ENCODE measurements around the gene ATP2C2.

The ATP2C2 gene

GRCh38 chr16:84483882-84484565 lies 115.7 kb downstream of the ATP2C2 start:
- no peaks in the 10 kb centered on the region for H3K36me3 ChIP-seq (ENCODE audit: control insufficient read depth, insufficient read depth, low read length)
- no peak overlapping the region for H3K4me3 ChIP-seq (ENCODE audit: low read length)
- no peaks in the 10 kb centered on the region for H3K4me1 ChIP-seq (ENCODE audit: control insufficient read depth, insufficient read depth, low read length)
- H3K9ac ChIP-seq (ENCODE audit: low read length): no peak overlapping the region
- H3K27me3 ChIP-seq (ENCODE audit: control insufficient read depth, insufficient read depth, low read length): no peaks in the 10 kb centered on the region
- H3K9me3 ChIP-seq (ENCODE audit: control insufficient read depth, low read length): no peaks in the 10 kb centered on the region

GRCh38 chr16:84484579-84485254 lies 116.4 kb downstream of the ATP2C2 start:
- Histone ChIP-seq H3K9ac (ENCODE audit: low read length) (no peak overlapping the region), H3K9me3 (ENCODE audit: control insufficient read depth, low read length) (no peaks in the 10 kb centered on the region), H3K4me3 (ENCODE audit: low read length) (no peak overlapping the region), H3K27me3 (ENCODE audit: control insufficient read depth, insufficient read depth, low read length) (no peaks in the 10 kb centered on the region), H3K4me1 (ENCODE audit: control insufficient read depth, insufficient read depth, low read length) (no peaks in the 10 kb centered on the region), H3K36me3 (ENCODE audit: control insufficient read depth, insufficient read depth, low read length) (no peaks in the 10 kb centered on the region)

- Histone ChIP-seq H3K9me3 (ENCODE audit: control insufficient read depth, low read length) (no peaks in the 10 kb centered on the region), H3K4me1 (ENCODE audit: control insufficient read depth, insufficient read depth, low read length) (no peaks in the 10 kb centered on the region), H3K36me3 (ENCODE audit: control insufficient read depth, insufficient read depth, low read length) (no peaks in the 10 kb centered on the region), H3K4me3 (ENCODE audit: low read length) (no peak overlapping the region), H3K9ac (ENCODE audit: low read length) (no peak overlapping the region), H3K27me3 (ENCODE audit: control insufficient read depth, insufficient read depth, low read length) (no peaks in the 10 kb centered on the region)
Measured at GRCh38 chr16:84485255-84486010, 117.1 kb downstream of the ATP2C2 start.

GRCh38 chr16:84486126-84486525 lies 117.8 kb downstream of the ATP2C2 start:
- H3K9me3 ChIP-seq (ENCODE audit: control insufficient read depth, low read length): no peaks in the 10 kb centered on the region
- H3K36me3 ChIP-seq (ENCODE audit: control insufficient read depth, insufficient read depth, low read length): no peaks in the 10 kb centered on the region
- no peaks in the 10 kb centered on the region for H3K4me1 ChIP-seq (ENCODE audit: control insufficient read depth, insufficient read depth, low read length)
- H3K4me3 ChIP-seq (ENCODE audit: low read length): no peak overlapping the region
- H3K9ac ChIP-seq (ENCODE audit: low read length): no peak overlapping the region
- no peaks in the 10 kb centered on the region for H3K27me3 ChIP-seq (ENCODE audit: control insufficient read depth, insufficient read depth, low read length)

- Histone ChIP-seq H3K27me3 (ENCODE audit: control insufficient read depth, insufficient read depth, low read length) (no peaks in the 10 kb centered on the region), H3K36me3 (ENCODE audit: control insufficient read depth, insufficient read depth, low read length) (no peaks in the 10 kb centered on the region), H3K9me3 (ENCODE audit: control insufficient read depth, low read length) (no peaks in the 10 kb centered on the region), H3K4me1 (ENCODE audit: control insufficient read depth, insufficient read depth, low read length) (no peaks in the 10 kb centered on the region), H3K9ac (ENCODE audit: low read length) (no peak overlapping the region), H3K4me3 (ENCODE audit: low read length) (no peak overlapping the region)
Measured at GRCh38 chr16:84486551-84487235, 118.4 kb downstream of the ATP2C2 start.

GRCh38 chr16:84487358-84487757 lies 119.0 kb downstream of the ATP2C2 start:
- Histone ChIP-seq H3K9ac (ENCODE audit: low read length) (no peak overlapping the region), H3K36me3 (ENCODE audit: control insufficient read depth, insufficient read depth, low read length) (no peaks in the 10 kb centered on the region), H3K4me1 (ENCODE audit: control insufficient read depth, insufficient read depth, low read length) (no peaks in the 10 kb centered on the region), H3K4me3 (ENCODE audit: low read length) (no peak overlapping the region), H3K9me3 (ENCODE audit: control insufficient read depth, low read length) (no peaks in the 10 kb centered on the region), H3K27me3 (ENCODE audit: control insufficient read depth, insufficient read depth, low read length) (no peaks in the 10 kb centered on the region)

GRCh38 chr16:84489131-84489530 lies 120.8 kb downstream of the ATP2C2 start:
- H3K9me3 ChIP-seq (ENCODE audit: control insufficient read depth, low read length): no peaks in the 10 kb centered on the region
- H3K36me3 ChIP-seq (ENCODE audit: control insufficient read depth, insufficient read depth, low read length): no peaks in the 10 kb centered on the region
- no peak overlapping the region for H3K4me3 ChIP-seq (ENCODE audit: low read length)
- H3K9ac ChIP-seq (ENCODE audit: low read length): no peak overlapping the region
- no peaks in the 10 kb centered on the region for H3K27me3 ChIP-seq (ENCODE audit: control insufficient read depth, insufficient read depth, low read length)
- H3K4me1 ChIP-seq (ENCODE audit: control insufficient read depth, insufficient read depth, low read length): no peaks in the 10 kb centered on the region

GRCh38 chr16:84495506-84495905 lies 127.2 kb downstream of the ATP2C2 start:
- no peaks in the 10 kb centered on the region for H3K27me3 ChIP-seq (ENCODE audit: control insufficient read depth, insufficient read depth, low read length)
- no peak overlapping the region for H3K9ac ChIP-seq (ENCODE audit: low read length)
- peaks cover 5% of the 10 kb centered on the region for H3K36me3 ChIP-seq (ENCODE audit: control insufficient read depth, insufficient read depth, low read length)
- no peaks in the 10 kb centered on the region for H3K9me3 ChIP-seq (ENCODE audit: control insufficient read depth, low read length)
- no peaks in the 10 kb centered on the region for H3K4me1 ChIP-seq (ENCODE audit: control insufficient read depth, insufficient read depth, low read length)
- no peak overlapping the region for H3K4me3 ChIP-seq (ENCODE audit: low read length)

GRCh38 chr16:84496991-84497390 lies 128.7 kb downstream of the ATP2C2 start:
- peaks cover 5% of the 10 kb centered on the region for H3K36me3 ChIP-seq (ENCODE audit: control insufficient read depth, insufficient read depth, low read length)
- no peak overlapping the region for H3K4me3 ChIP-seq (ENCODE audit: low read length)
- H3K4me1 ChIP-seq (ENCODE audit: control insufficient read depth, insufficient read depth, low read length): no peaks in the 10 kb centered on the region
- no peak overlapping the region for H3K9ac ChIP-seq (ENCODE audit: low read length)
- H3K27me3 ChIP-seq (ENCODE audit: control insufficient read depth, insufficient read depth, low read length): no peaks in the 10 kb centered on the region
- no peaks in the 10 kb centered on the region for H3K9me3 ChIP-seq (ENCODE audit: control insufficient read depth, low read length)

GRCh38 chr16:84497418-84498222 lies 129.3 kb downstream of the ATP2C2 start:
- Histone ChIP-seq H3K9ac (ENCODE audit: low read length) (no peak overlapping the region), H3K27me3 (ENCODE audit: control insufficient read depth, insufficient read depth, low read length) (no peaks in the 10 kb centered on the region), H3K36me3 (ENCODE audit: control insufficient read depth, insufficient read depth, low read length) (peaks cover 5% of the 10 kb centered on the region), H3K9me3 (ENCODE audit: control insufficient read depth, low read length) (no peaks in the 10 kb centered on the region), H3K4me3 (ENCODE audit: low read length) (no peak overlapping the region), H3K4me1 (ENCODE audit: control insufficient read depth, insufficient read depth, low read length) (no peaks in the 10 kb centered on the region)

- Histone ChIP-seq H3K9ac (ENCODE audit: low read length) (no peak overlapping the region), H3K4me1 (ENCODE audit: control insufficient read depth, insufficient read depth, low read length) (no peaks in the 10 kb centered on the region), H3K27me3 (ENCODE audit: control insufficient read depth, insufficient read depth, low read length) (no peaks in the 10 kb centered on the region), H3K36me3 (ENCODE audit: control insufficient read depth, insufficient read depth, low read length) (peaks cover 5% of the 10 kb centered on the region), H3K4me3 (ENCODE audit: low read length) (no peak overlapping the region), H3K9me3 (ENCODE audit: control insufficient read depth, low read length) (no peaks in the 10 kb centered on the region)
Measured at GRCh38 chr16:84498223-84498610, 129.9 kb downstream of the ATP2C2 start.

All from mucosa of stomach (tissue), 1 donor.